Esophagus squamous epithelium (tissue), 4 donors: ENCODE measurements around the gene PCDH12.

ENCODE experiments used
- CTCF ChIP-seq, 6 experiments: fragments of 450-650 bp in 4 of 6; fragments of 200-600 bp in 2 of 6; sonication (generic) in 2 of 6; IDR thresholded peaks; one replicate each; pipeline ENCODE4 v1.5.1; 2016 to 2019; ENCODE audit warnings: antibody characterized with exemption in 6 of 6, mild to moderate bottlenecking in 4 of 6, moderate library complexity in 4 of 6
- POLR2A ChIP-seq, 4 donors: fragments of 450-650 bp; IDR thresholded peaks; one replicate each; pipeline ENCODE4 v1.6.1; 2017; ENCODE audit warnings: antibody characterized with exemption in 4 of 4, mild to moderate bottlenecking in 4 of 4, moderate library complexity in 3 of 4

- TF ChIP-seq CTCF (IDR thresholded peaks at IDR 0.05) (no peak), POLR2A (IDR thresholded peaks at IDR 0.05) (no peak)
These were observed 15.7 kb downstream of the PCDH12 start for GRCh38 chr5:141942185-141942857.
